K562 (cell line): ENCODE measurements around the gene NOL11. TPM values are rescaled to one million over a fixed set of nuclear protein-coding genes. Genes with fewer than 3 reads are reported as not detected.

Experiments
- FOSL1 ChIP-seq: fragments of 200-800 bp; sonication (Bioruptor generic); conservative IDR thresholded peaks from 2 replicates; pipeline ENCODE4 v1.6.1; 2016; ENCODE audit warnings: missing genetic modification characterization, missing compliant biosample characterization
- GABPB1 ChIP-seq: sonication (generic); formaldehyde crosslinking; IDR thresholded peaks from 2 replicates; pipeline ENCODE4 v1.8.0; 2022; ENCODE audit warnings: mild to moderate bottlenecking, missing genetic modification reagents
- KAT7 ChIP-seq: sonication (generic); formaldehyde crosslinking; IDR thresholded peaks from 2 replicates; pipeline ENCODE4 v1.8.0; 2022; ENCODE audit warnings: missing genetic modification reagents, mild to moderate bottlenecking, borderline replicate concordance
- MTA3 ChIP-seq: fragments of 450-650 bp; formaldehyde crosslinking; IDR thresholded peaks from 2 replicates; pipeline ENCODE4 v1.6.1; 2017; ENCODE audit warnings: mild to moderate bottlenecking, borderline replicate concordance
- PML ChIP-seq: IDR thresholded peaks from 2 replicates; pipeline ENCODE4 v1.6.1; 2012; ENCODE audit warnings: low read length, inconsistent platforms
- SLC30A9 ChIP-seq: fragments of 250-450 bp; sonication (Bioruptor Pico); IDR thresholded peaks from 2 replicates; pipeline ENCODE4 v1.8.0; 2022; ENCODE audit warnings: mild to moderate bottlenecking, moderate library complexity
- ZBED1 ChIP-seq: IDR thresholded peaks from 2 replicates; pipeline ENCODE4 v1.6.1; 2014
- ZFP1 ChIP-seq: fragments of 450-650 bp; formaldehyde crosslinking; IDR thresholded peaks from 2 replicates; pipeline ENCODE4 v1.4.0; 2020; ENCODE audit warnings: mild to moderate bottlenecking, mixed read lengths
- ZNF232 ChIP-seq: sonication (generic); formaldehyde crosslinking; IDR thresholded peaks from 2 replicates; pipeline ENCODE4 v1.8.0; 2022; ENCODE audit warnings: mild to moderate bottlenecking, missing genetic modification reagents
- ZNF431 ChIP-seq: sonication (generic); formaldehyde crosslinking; IDR thresholded peaks from 2 replicates; pipeline ENCODE4 v1.8.0; 2022; ENCODE audit warnings: mild to moderate bottlenecking, missing genetic modification reagents
- ZNF707 ChIP-seq: fragments of 250-450 bp; sonication (Bioruptor Pico); conservative IDR thresholded peaks from 2 replicates; pipeline ENCODE4 v1.8.0; 2022; ENCODE audit warnings: inconsistent platforms, mild to moderate bottlenecking, moderate library complexity
- polyA plus RNA-seq, 8 experiments: library from polyadenylated mRNA; depleted of rRNA in 4 of 8; stranded (reverse) in 5 of 8; unstranded in 3 of 8; fragments of >200 nt; fragmentation: Nextera tagmentation in 2 of 8; fragmentation: Illumina TruSeq in 1 of 8; extraction: Ambion mirVana in 2 of 8; extraction: Trizol in 1 of 8; gene quantifications; 2 replicates each; pipeline versions ENCODE4 v1.2.1 to v1.2.3, GENCODE V29; 2011 to 2014; ENCODE audit warnings: inconsistent platforms in 1 of 8, missing spikeins in 1 of 8
- total RNA-seq, 7 experiments: library from RNA; depleted of rRNA in 6 of 7; stranded (reverse); fragments of >200 nt in 6 of 7; fragmentation: Illumina TruSeq in 2 of 7; extraction: Trizol in 2 of 7; gene quantifications; 2 replicates each; pipeline versions ENCODE4 v1.2.1 to v1.2.3, GENCODE V29; 2011 to 2021; ENCODE audit warnings: low replicate concordance in 1 of 7
- TF ChIP-seq, protein P1 (sequence below): sonication (generic); formaldehyde crosslinking; IDR thresholded peaks from 2 replicates; pipeline ENCODE4 v1.8.1; 2023; ENCODE audit warnings: missing genetic modification reagents, mild to moderate bottlenecking, borderline replicate concordance
- TF ChIP-seq, protein P2 (sequence below): sonication (generic); formaldehyde crosslinking; IDR thresholded peaks from 2 replicates; pipeline ENCODE4 v1.8.0; 2022; ENCODE audit warnings: mild to moderate bottlenecking, missing genetic modification reagents
- TF ChIP-seq, protein P3 (sequence below), 2 experiments: fragments of 450-650 bp in 1 of 2; sonication (generic) in 1 of 2; formaldehyde crosslinking; conservative IDR thresholded peaks; 2 replicates each; pipeline versions ENCODE4 v1.4.0 to v1.8.1; 2020 to 2022; ENCODE audit warnings: mild to moderate bottlenecking in 1 of 2, missing genetic modification reagents in 1 of 2
- TF ChIP-seq, protein P4 (sequence below): sonication (generic); formaldehyde crosslinking; IDR thresholded peaks from 2 replicates; pipeline ENCODE4 v1.9.0; 2022; ENCODE audit warnings: mild to moderate bottlenecking, missing genetic modification reagents
- TF ChIP-seq, protein P5 (sequence below): sonication (generic); formaldehyde crosslinking; IDR thresholded peaks from 2 replicates; pipeline ENCODE4 v1.8.0; 2022; ENCODE audit warnings: missing genetic modification reagents, mild to moderate bottlenecking, moderate library complexity, borderline replicate concordance
- TF ChIP-seq, protein P6 (sequence below): sonication (generic); formaldehyde crosslinking; IDR thresholded peaks from 2 replicates; pipeline ENCODE4 v1.8.1; 2023; ENCODE audit warnings: mild to moderate bottlenecking, missing genetic modification reagents

The NOL11 gene
- total and polyA plus RNA-seq, 9 of the 15 experiments (the other 6 are each of a cell fraction or from before 2014, with no cell fraction given) = 61.1 to 175 (median 121) TPM

DNA sequence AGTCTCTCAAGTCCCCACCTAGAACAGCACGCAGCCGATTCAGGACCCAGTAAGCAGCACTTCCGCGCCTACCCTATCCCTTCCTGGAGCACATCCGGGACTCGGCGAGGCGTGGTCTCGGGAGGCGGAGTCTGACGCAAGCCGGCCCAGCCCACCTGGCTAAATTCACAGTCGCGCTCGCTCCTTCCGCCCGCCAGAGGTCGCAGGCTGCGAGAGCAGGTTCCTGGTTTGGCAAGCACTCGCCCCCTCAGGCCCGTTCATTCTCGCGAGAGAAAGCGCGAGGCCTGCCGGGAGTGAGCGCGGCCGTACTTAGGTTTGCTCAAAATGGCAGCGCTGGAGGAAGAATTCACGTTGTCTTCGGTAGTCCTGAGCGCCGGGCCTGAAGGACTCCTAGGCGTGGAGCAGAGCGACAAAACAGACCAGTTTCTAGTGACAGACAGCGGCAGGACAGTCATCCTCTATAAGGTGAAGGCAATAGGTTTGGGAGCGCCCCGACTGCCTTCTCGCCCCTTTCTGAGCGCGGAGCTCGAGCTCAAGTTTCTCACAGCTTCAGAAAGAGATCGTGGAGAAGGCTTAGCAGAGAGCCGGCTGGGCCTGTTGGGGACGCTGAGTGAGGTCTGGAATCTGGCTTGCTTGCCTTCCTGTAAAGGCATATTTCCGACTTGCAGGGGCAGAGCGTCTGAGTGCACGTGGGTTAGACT is at the start of gene NOL11 (continued):
- TF ChIP-seq, protein P1, sequence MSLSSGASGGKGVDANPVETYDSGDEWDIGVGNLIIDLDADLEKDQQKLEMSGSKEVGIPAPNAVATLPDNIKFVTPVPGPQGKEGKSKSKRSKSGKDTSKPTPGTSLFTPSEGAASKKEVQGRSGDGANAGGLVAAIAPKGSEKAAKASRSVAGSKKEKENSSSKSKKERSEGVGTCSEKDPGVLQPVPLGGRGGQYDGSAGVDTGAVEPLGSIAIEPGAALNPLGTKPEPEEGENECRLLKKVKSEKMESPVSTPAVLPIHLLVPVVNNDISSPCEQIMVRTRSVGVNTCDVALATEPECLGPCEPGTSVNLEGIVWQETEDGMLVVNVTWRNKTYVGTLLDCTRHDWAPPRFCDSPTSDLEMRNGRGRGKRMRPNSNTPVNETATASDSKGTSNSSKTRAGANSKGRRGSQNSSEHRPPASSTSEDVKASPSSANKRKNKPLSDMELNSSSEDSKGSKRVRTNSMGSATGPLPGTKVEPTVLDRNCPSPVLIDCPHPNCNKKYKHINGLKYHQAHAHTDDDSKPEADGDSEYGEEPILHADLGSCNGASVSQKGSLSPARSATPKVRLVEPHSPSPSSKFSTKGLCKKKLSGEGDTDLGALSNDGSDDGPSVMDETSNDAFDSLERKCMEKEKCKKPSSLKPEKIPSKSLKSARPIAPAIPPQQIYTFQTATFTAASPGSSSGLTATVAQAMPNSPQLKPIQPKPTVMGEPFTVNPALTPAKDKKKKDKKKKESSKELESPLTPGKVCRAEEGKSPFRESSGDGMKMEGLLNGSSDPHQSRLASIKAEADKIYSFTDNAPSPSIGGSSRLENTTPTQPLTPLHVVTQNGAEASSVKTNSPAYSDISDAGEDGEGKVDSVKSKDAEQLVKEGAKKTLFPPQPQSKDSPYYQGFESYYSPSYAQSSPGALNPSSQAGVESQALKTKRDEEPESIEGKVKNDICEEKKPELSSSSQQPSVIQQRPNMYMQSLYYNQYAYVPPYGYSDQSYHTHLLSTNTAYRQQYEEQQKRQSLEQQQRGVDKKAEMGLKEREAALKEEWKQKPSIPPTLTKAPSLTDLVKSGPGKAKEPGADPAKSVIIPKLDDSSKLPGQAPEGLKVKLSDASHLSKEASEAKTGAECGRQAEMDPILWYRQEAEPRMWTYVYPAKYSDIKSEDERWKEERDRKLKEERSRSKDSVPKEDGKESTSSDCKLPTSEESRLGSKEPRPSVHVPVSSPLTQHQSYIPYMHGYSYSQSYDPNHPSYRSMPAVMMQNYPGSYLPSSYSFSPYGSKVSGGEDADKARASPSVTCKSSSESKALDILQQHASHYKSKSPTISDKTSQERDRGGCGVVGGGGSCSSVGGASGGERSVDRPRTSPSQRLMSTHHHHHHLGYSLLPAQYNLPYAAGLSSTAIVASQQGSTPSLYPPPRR (CRISPR knock-in tag) = 0 out of 2 replicates have a peak, but pooled peaks have one; percentile 64
- no peak for TF ChIP-seq ZNF707 (CRISPR knock-in tag)
- TF ChIP-seq GABPB1 (CRISPR knock-in tag) = peak; percentile 86; the same call in 1 of the 2 replicates
- TF ChIP-seq, protein P2, sequence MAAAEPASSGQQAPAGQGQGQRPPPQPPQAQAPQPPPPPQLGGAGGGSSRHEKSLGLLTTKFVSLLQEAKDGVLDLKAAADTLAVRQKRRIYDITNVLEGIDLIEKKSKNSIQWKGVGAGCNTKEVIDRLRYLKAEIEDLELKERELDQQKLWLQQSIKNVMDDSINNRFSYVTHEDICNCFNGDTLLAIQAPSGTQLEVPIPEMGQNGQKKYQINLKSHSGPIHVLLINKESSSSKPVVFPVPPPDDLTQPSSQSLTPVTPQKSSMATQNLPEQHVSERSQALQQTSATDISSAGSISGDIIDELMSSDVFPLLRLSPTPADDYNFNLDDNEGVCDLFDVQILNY (CRISPR knock-in tag) = peak; percentile 87; the same call in 1 of the 2 replicates
- TF ChIP-seq ZFP1 (CRISPR knock-in tag) = no peak
- TF ChIP-seq ZNF232 (CRISPR knock-in tag) = 0 out of 2 replicates have a peak, but pooled peaks have one; percentile 23
- peak; percentile 78; the same call in 1 of the 2 replicates for TF ChIP-seq ZBED1
- no peak for TF ChIP-seq ZNF431
- TF ChIP-seq KAT7 = peak; percentile 74; the same call in 1 of the 2 replicates
- peak; percentile 93 for TF ChIP-seq MTA3
- TF ChIP-seq PML = peak; percentile 88
- no peak for TF ChIP-seq SLC30A9 (CRISPR knock-in tag)
- TF ChIP-seq, protein P3, sequence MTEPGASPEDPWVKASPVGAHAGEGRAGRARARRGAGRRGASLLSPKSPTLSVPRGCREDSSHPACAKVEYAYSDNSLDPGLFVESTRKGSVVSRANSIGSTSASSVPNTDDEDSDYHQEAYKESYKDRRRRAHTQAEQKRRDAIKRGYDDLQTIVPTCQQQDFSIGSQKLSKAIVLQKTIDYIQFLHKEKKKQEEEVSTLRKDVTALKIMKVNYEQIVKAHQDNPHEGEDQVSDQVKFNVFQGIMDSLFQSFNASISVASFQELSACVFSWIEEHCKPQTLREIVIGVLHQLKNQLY (CRISPR knock-in tag; conservative IDR thresholded peaks at IDR 0.05) = no peak
- TF ChIP-seq, protein P4, sequence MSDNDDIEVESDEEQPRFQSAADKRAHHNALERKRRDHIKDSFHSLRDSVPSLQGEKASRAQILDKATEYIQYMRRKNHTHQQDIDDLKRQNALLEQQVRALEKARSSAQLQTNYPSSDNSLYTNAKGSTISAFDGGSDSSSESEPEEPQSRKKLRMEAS (CRISPR knock-in tag) = peak; percentile 49; the same call in 1 of the 2 replicates
- TF ChIP-seq FOSL1 (tag) = no peak
- TF ChIP-seq, protein P5, sequence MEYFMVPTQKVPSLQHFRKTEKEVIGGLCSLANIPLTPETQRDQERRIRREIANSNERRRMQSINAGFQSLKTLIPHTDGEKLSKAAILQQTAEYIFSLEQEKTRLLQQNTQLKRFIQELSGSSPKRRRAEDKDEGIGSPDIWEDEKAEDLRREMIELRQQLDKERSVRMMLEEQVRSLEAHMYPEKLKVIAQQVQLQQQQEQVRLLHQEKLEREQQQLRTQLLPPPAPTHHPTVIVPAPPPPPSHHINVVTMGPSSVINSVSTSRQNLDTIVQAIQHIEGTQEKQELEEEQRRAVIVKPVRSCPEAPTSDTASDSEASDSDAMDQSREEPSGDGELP (CRISPR knock-in tag) = peak; percentile 94
- TF ChIP-seq, protein P6, sequence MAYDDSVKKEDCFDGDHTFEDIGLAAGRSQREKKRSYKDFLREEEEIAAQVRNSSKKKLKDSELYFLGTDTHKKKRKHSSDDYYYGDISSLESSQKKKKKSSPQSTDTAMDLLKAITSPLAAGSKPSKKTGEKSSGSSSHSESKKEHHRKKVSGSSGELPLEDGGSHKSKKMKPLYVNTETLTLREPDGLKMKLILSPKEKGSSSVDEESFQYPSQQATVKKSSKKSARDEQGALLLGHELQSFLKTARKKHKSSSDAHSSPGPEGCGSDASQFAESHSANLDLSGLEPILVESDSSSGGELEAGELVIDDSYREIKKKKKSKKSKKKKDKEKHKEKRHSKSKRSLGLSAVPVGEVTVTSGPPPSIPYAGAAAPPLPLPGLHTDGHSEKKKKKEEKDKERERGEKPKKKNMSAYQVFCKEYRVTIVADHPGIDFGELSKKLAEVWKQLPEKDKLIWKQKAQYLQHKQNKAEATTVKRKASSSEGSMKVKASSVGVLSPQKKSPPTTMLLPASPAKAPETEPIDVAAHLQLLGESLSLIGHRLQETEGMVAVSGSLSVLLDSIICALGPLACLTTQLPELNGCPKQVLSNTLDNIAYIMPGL (CRISPR knock-in tag) = peak; percentile 75
